Islet precursor cell (in vitro differentiated cells): ENCODE data around the gene TRIM62.
"Not testable (repeated sequence)": the region's sequence is repeated elsewhere in the genome, so short reads cannot be mapped to it uniquely, and the experiment has no call there.

Experiments
- DNase-seq: peaks from one replicate; pipeline ENCODE4 v3.0.0-alpha.2; 2018

Gene TRIM62

GRCh38 chr1:33132549-33132948, 49.3 kb downstream of the TRIM62 start:
- DNase-seq = no peak

GRCh38 chr1:33131191-33131590, 50.7 kb downstream of the TRIM62 start:
- no peak for DNase-seq

- no peak for DNase-seq
Observed at GRCh38 chr1:33130297-33130696, 51.5 kb downstream of the TRIM62 start.

- no peak for DNase-seq
Observed at GRCh38 chr1:33128781-33129180, 53.1 kb downstream of the TRIM62 start.

GRCh38 chr1:33127001-33127823, 54.6 kb downstream of the TRIM62 start:
- peak; percentile 96 for DNase-seq

- DNase-seq = no peak
Observed at GRCh38 chr1:33126411-33127000, 55.3 kb downstream of the TRIM62 start.

- not testable (repeated sequence) for DNase-seq
Observed at GRCh38 chr1:33124647-33125046, 57.2 kb downstream of the TRIM62 start.

GRCh38 chr1:33123266-33123665, 58.6 kb downstream of the TRIM62 start:
- no peak for DNase-seq

GRCh38 chr1:33122483-33123178, 59.2 kb downstream of the TRIM62 start:
- DNase-seq = no peak

- no peak for DNase-seq
Observed at GRCh38 chr1:33121728-33122127, 60.1 kb downstream of the TRIM62 start.

- no peak for DNase-seq
Observed at GRCh38 chr1:33120436-33121231, 61.2 kb downstream of the TRIM62 start.

GRCh38 chr1:33119532-33120217, 62.2 kb downstream of the TRIM62 start:
- DNase-seq = no peak

GRCh38 chr1:33119050-33119449, 62.8 kb downstream of the TRIM62 start:
- no peak for DNase-seq

- DNase-seq = no peak
Observed at GRCh38 chr1:33118274-33118673, 63.6 kb downstream of the TRIM62 start.

GRCh38 chr1:33117440-33118085, 64.3 kb downstream of the TRIM62 start:
- DNase-seq = no peak

- DNase-seq = no peak
Observed at GRCh38 chr1:33111965-33112364, 69.9 kb downstream of the TRIM62 start.

GRCh38 chr1:33110477-33110876, 71.4 kb downstream of the TRIM62 start:
- no peak for DNase-seq

GRCh38 chr1:33100119-33100415, 81.8 kb downstream of the TRIM62 start:
- not testable (repeated sequence) for DNase-seq

GRCh38 chr1:33099290-33100118, 82.3 kb downstream of the TRIM62 start:
- peak; percentile 99 for DNase-seq

GRCh38 chr1:33098371-33098770, 83.5 kb downstream of the TRIM62 start:
- DNase-seq = no peak

GRCh38 chr1:33097762-33098161, 84.1 kb downstream of the TRIM62 start:
- no peak for DNase-seq
